SU-DHL-6 (cell line): ENCODE measurements around the gene CBFA2T3.

ENCODE experiments used
- H2AFZ ChIP-seq: fragments of 200-600 bp; sonication (generic); 2 replicates; pipeline ENCODE4 v1.6.1; 2014; ENCODE audit warnings: low read depth, mild to moderate bottlenecking, moderate library complexity, mixed read lengths, antibody characterized with exemption, low read length; ENCODE audit not compliant: severe bottlenecking
- H3F3A ChIP-seq: fragments of 200-600 bp; shearing (Covaris generic); 2 replicates; pipeline ENCODE4 v1.6.0; 2016; ENCODE audit warnings: antibody characterized with exemption, mild to moderate bottlenecking; ENCODE audit not compliant: insufficient read depth
- H3K27ac ChIP-seq: fragments of 200-600 bp; sonication (generic); 2 replicates; pipeline ENCODE4 v1.5.1; 2016; ENCODE audit warnings: low read depth, mild to moderate bottlenecking, low read length, moderate library complexity, mixed read lengths
- H3K27me3 ChIP-seq: fragments of 200-600 bp; sonication (generic), shearing (Covaris generic); 2 replicates; pipeline ENCODE4 v1.6.0; 2014; ENCODE audit warnings: mild to moderate bottlenecking, low read length
- H3K36me3 ChIP-seq: fragments of 200-600 bp; sonication (generic); 2 replicates; pipeline ENCODE4 v1.6.1; 2014; ENCODE audit warnings: mild to moderate bottlenecking, low read length, mixed read lengths
- H3K4me2 ChIP-seq: fragments of 300-600, 200-600 bp; shearing (Covaris generic), sonication (generic); 2 replicates; pipeline ENCODE4 v1.6.0; 2014; ENCODE audit warnings: low read length, low read depth, mild to moderate bottlenecking; ENCODE audit not compliant: poor library complexity, severe bottlenecking
- H3K4me3 ChIP-seq: fragments of 200-600 bp; sonication (generic); 2 replicates; pipeline ENCODE4 v1.5.1; 2014; ENCODE audit warnings: antibody characterized with exemption, low read length, mild to moderate bottlenecking, mixed read lengths; ENCODE audit not compliant: insufficient read depth, poor library complexity, severe bottlenecking
- H3K79me2 ChIP-seq: fragments of 200-600 bp; sonication (generic); 2 replicates; pipeline ENCODE4 v1.6.1; 2014; ENCODE audit warnings: mild to moderate bottlenecking, low read length, moderate library complexity; ENCODE audit not compliant: insufficient read depth
- H3K9ac ChIP-seq: fragments of 200-600 bp; sonication (generic); 2 replicates; pipeline ENCODE4 v1.7.0; 2014; ENCODE audit warnings: mild to moderate bottlenecking, low read length
- H3K9me2 ChIP-seq: fragments of 200-600 bp; sonication (generic); replicated peaks from 2 replicates; pipeline ENCODE4 v1.6.1; 2014; ENCODE audit warnings: low read length; ENCODE audit not compliant: insufficient read depth
- H3K9me3 ChIP-seq: fragments of 200-600 bp; sonication (generic); 2 replicates; pipeline ENCODE4 v1.6.1; 2014; ENCODE audit warnings: low read length, mixed read lengths; ENCODE audit not compliant: insufficient read depth
- H4K20me1 ChIP-seq: fragments of 200-600 bp; sonication (generic); 2 replicates; pipeline ENCODE4 v1.6.1; 2014; ENCODE audit warnings: low read depth, mild to moderate bottlenecking, antibody characterized with exemption, low read length, moderate library complexity, mixed read lengths
- EZH2phosphoT487 ChIP-seq: fragments of 200-600 bp; sonication (generic), shearing (Covaris generic); conservative IDR thresholded peaks from 2 replicates; pipeline ENCODE4 v1.6.1; 2018; ENCODE audit warnings: mild to moderate bottlenecking, antibody characterized with exemption, low read length, moderate library complexity, mixed read lengths
- TF ChIP-seq, protein P1 (sequence below): fragments of 200-600 bp; sonication (generic); IDR thresholded peaks from one replicate; pipeline ENCODE4 v1.5.1; 2017; ENCODE audit warnings: antibody characterized with exemption, mild to moderate bottlenecking, low read length, moderate library complexity; ENCODE audit not compliant: insufficient read depth, poor library complexity, severe bottlenecking

Gene CBFA2T3

DNA sequence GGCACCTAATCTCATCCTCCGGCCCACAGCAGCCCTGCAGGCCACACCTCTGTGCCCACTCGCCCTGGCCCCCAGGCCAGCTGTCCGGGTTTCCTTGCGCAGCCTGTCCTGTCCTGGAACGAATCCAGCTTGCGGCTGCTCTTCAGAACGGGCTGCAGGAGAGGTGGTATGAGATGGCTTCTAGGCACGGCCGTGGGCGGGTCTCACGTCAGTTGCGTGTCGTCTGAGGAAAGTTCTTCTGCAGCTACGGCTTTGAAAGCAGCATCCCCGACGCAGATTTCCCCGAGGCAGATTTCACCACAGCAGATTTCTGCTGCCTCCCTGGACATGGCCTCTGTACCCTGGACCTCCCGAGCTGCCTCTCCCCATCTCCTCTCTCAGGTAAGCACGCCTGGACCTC lies 138.4 kb downstream of the CBFA2T3 start:
- Histone ChIP-seq H3K27ac (no peak overlapping the region), H3K36me3 (no peaks in the 10 kb centered on the region)

DNA sequence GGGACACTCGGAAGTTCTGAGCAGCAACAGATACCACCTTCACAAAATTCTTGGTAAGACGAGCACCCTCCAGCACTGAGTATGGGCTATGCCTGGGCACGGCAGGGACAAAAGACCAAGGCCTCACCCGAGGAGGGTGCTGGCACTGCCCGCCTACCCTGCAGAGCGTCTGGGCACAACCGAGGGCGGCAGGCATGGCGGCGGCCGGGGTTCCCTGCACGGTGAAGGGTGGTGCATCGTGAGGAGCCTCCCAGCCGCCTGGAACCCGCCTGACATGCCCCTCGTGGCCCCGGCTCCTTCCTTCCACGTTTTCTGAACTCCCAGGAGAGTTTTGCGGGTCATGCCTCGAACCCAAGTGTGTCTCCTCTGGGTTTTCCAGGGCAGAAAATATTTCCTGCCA lies 139.2 kb downstream of the CBFA2T3 start:
- no peak overlapping the region for H2AFZ ChIP-seq
- H3K79me2 ChIP-seq, result no peaks in the 10 kb centered on the region
- no peaks in the 10 kb centered on the region for H3K27me3 ChIP-seq
- H3K9me3 ChIP-seq, result no peaks in the 10 kb centered on the region
- no peaks in the 10 kb centered on the region for H4K20me1 ChIP-seq
- H3K27ac ChIP-seq, result no peak overlapping the region
- no peaks in the 10 kb centered on the region for H3K9me2 ChIP-seq
- no peak overlapping the region for H3K4me3 ChIP-seq
- no peaks in the 10 kb centered on the region for H3F3A ChIP-seq
- H3K9ac ChIP-seq, result no peak overlapping the region
- H3K4me2 ChIP-seq, result no peak overlapping the region
- no peaks in the 10 kb centered on the region for H3K36me3 ChIP-seq
- no peak for TF ChIP-seq EZH2phosphoT487
- TF ChIP-seq, protein P1, sequence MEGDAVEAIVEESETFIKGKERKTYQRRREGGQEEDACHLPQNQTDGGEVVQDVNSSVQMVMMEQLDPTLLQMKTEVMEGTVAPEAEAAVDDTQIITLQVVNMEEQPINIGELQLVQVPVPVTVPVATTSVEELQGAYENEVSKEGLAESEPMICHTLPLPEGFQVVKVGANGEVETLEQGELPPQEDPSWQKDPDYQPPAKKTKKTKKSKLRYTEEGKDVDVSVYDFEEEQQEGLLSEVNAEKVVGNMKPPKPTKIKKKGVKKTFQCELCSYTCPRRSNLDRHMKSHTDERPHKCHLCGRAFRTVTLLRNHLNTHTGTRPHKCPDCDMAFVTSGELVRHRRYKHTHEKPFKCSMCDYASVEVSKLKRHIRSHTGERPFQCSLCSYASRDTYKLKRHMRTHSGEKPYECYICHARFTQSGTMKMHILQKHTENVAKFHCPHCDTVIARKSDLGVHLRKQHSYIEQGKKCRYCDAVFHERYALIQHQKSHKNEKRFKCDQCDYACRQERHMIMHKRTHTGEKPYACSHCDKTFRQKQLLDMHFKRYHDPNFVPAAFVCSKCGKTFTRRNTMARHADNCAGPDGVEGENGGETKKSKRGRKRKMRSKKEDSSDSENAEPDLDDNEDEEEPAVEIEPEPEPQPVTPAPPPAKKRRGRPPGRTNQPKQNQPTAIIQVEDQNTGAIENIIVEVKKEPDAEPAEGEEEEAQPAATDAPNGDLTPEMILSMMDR, result no peak

More for the DNA sequence above, 138.4 kb downstream of the CBFA2T3 start:
- Histone ChIP-seq H3K9me3 (no peaks in the 10 kb centered on the region), H2AFZ (no peak overlapping the region), H3F3A (no peaks in the 10 kb centered on the region), H4K20me1 (no peaks in the 10 kb centered on the region), H3K9me2 (no peaks in the 10 kb centered on the region), H3K4me3 (no peak overlapping the region), H3K27me3 (no peaks in the 10 kb centered on the region), H3K9ac (no peak overlapping the region), H3K79me2 (no peaks in the 10 kb centered on the region), H3K4me2 (no peak overlapping the region)
- TF ChIP-seq, protein P1, result no peak
- no peak for TF ChIP-seq EZH2phosphoT487

DNA sequence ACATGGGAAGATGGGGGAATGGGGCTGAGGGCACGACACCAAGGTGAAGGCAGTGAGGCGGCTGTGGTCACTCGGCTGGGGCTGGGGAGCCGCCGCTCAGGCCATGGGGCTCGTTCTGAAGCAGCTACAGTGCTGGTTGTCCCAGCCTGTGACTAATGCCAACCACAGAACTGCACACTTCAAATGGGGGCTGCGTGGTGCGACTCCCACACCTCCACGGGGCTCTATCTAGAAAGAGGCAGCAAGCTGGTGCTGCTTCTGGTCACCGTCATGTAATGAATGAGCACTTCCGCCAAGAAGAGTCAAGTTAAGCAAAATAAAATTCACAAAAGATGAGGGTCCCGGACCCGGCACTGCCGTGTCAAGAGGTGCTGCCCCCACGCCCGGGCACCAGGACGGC lies 140.2 kb downstream of the CBFA2T3 start:
- Histone ChIP-seq H3K4me2 (no peak overlapping the region), H3K9ac (no peak overlapping the region), H3K27ac (no peak overlapping the region), H3K36me3 (no peaks in the 10 kb centered on the region), H3K9me3 (no peaks in the 10 kb centered on the region), H3K4me3 (no peak overlapping the region), H2AFZ (no peak overlapping the region), H3K9me2 (no peaks in the 10 kb centered on the region), H3F3A (no peaks in the 10 kb centered on the region), H4K20me1 (no peaks in the 10 kb centered on the region), H3K27me3 (no peaks in the 10 kb centered on the region), H3K79me2 (no peaks in the 10 kb centered on the region)
- TF ChIP-seq, protein P1, result no peak

DNA sequence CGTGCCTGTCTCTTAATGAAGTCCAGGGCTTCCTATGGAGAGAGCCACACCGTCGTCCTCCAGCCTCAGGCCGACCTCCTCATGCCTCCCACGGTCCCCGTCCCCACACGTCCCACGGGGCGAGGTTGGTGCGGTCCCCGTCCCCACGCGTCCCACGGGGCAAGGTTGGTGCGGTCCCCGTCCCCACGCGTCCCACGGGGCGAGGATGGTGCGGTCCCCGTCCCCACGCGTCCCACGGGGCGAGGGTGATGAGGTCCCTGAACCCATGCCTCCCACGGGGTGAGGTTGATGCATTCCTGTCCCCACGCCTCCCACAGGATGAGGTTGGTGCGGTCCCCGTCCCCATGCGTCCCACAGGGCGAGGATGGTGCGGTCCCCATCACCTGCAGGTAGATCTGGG lies 141.2 kb downstream of the CBFA2T3 start:
- Histone ChIP-seq H3K4me3 (no peak overlapping the region), H4K20me1 (no peaks in the 10 kb centered on the region), H3K9me2 (no peaks in the 10 kb centered on the region), H3K9ac (no peak overlapping the region), H3K79me2 (no peaks in the 10 kb centered on the region), H3F3A (no peaks in the 10 kb centered on the region), H3K9me3 (no peaks in the 10 kb centered on the region), H2AFZ (no peak overlapping the region), H3K27me3 (no peaks in the 10 kb centered on the region), H3K27ac (no peak overlapping the region), H3K4me2 (no peak overlapping the region), H3K36me3 (no peaks in the 10 kb centered on the region)
- no peak for TF ChIP-seq EZH2phosphoT487
- TF ChIP-seq, protein P1, result no peak
